AG04449 (cell line): ENCODE data around the gene CRYM.

Source experiments
- CTCF ChIA-PET: fragments of 350-600 bp; formaldehyde crosslinking; extraction: SDS; loops from one replicate; lab custom pipeline; 2021; ENCODE audit warnings: antibody characterized with exemption; lab: Yijun Ruan, JAX
- POLR2A ChIA-PET: fragments of 400-600, 350-600 bp; formaldehyde crosslinking; extraction: SDS; loops from one replicate; lab custom pipeline; 2020; ENCODE audit warnings: antibody characterized with exemption, inconsistent platforms; lab: Yijun Ruan, JAX
- DNase-seq: peaks from one replicate; pipeline ENCODE4 v3.0.0-alpha.2; 2010; ENCODE audit warnings: low read depth, low spot score
- H3K4me3 ChIP-seq: 2 replicates; pipeline ENCODE4 v1.5.1; 2011; ENCODE audit warnings: low read depth, mild to moderate bottlenecking, control low read depth, low read length
- CTCF ChIP-seq: IDR thresholded peaks from one replicate; pipeline ENCODE4 v1.5.1; 2011; ENCODE audit warnings: mild to moderate bottlenecking, moderate library complexity, low read length, control low read depth, inconsistent platforms; ENCODE audit not compliant: insufficient read depth; ENCODE audit errors: missing control alignments

Gene CRYM

GRCh38 chr16:21283521-21284289, 5.6 kb upstream of the CRYM start:
- no peak for DNase-seq
- ChIA-PET CTCF (interaction anchor here (0.8 to 2.3 kb wide), 6 partner anchors 9 to 127 kb away, joined by 3 to 9 read pairs (median 5); no protein-coding TSS in a partner anchor), POLR2A (no interaction called here)
- H3K4me3 ChIP-seq: peak overlapping the region; percentile 49
- TF ChIP-seq CTCF: peak; percentile 70

- DNase-seq: no peak
- no peak overlapping the region for H3K4me3 ChIP-seq
- CTCF ChIA-PET: interaction anchor here (0.7 to 2.8 kb wide), 5 partner anchors 9 to 432 kb away, joined by 3 to 10 read pairs (median 7); no protein-coding TSS in a partner anchor
- POLR2A ChIA-PET: no interaction called here
- no peak for TF ChIP-seq CTCF
Measured at GRCh38 chr16:21281698-21282389, 3.8 kb upstream of the CRYM start.

GRCh38 chr16:21279501-21279900, 1.4 kb upstream of the CRYM start:
- ChIA-PET CTCF (interaction anchor here (1.0 to 6.6 kb wide), 5 partner anchors 11 to 122 kb away, joined by 4 to 44 read pairs (median 37); partner anchors contain the start of gene LDAF1), POLR2A (no interaction called here)
- no peak for TF ChIP-seq CTCF

GRCh38 chr16:21277045-21277926, 804 bp downstream of the CRYM start:
- no peak for DNase-seq
- POLR2A ChIA-PET: no interaction called here
- TF ChIP-seq CTCF: no peak
- no peak overlapping the region for H3K4me3 ChIP-seq
- CTCF ChIA-PET: interaction anchor here (1.0 to 6.6 kb wide), 8 partner anchors 10 to 120 kb away, joined by 3 to 44 read pairs (median 4); partner anchors contain the start of gene LDAF1

More at GRCh38 chr16:21279501-21279900, 1.4 kb upstream of the CRYM start:
- no peak for DNase-seq
- H3K4me3 ChIP-seq: no peak overlapping the region

- TF ChIP-seq CTCF: no peak
- CTCF ChIA-PET: interaction anchor here (1.2 to 6.6 kb wide), 5 partner anchors 9 to 119 kb away, joined by 3 to 44 read pairs (median 37); partner anchors contain the start of gene LDAF1
- H3K4me3 ChIP-seq: no peak overlapping the region
- POLR2A ChIA-PET: interaction anchor here (0.6 kb wide), 1 partner anchor 10 kb away, joined by 3 read pairs; no protein-coding TSS in a partner anchor
- DNase-seq: no peak
Measured at GRCh38 chr16:21276090-21276489, 2.0 kb downstream of the CRYM start.
